ENCODE measurements around the gene CISD2.

- TF ChIP-seq CTCF (IDR thresholded peaks at IDR 0.05) (no peak), POLR2A (IDR thresholded peaks at IDR 0.05) (no peak)
These were observed 6.0 kb upstream of the CISD2 start for GRCh38 chr4:102862747-102863146.

Measured in adrenal gland (tissue), 5 donors.